ENCODE results near the gene TNP2.

Gene TNP2

DNA sequence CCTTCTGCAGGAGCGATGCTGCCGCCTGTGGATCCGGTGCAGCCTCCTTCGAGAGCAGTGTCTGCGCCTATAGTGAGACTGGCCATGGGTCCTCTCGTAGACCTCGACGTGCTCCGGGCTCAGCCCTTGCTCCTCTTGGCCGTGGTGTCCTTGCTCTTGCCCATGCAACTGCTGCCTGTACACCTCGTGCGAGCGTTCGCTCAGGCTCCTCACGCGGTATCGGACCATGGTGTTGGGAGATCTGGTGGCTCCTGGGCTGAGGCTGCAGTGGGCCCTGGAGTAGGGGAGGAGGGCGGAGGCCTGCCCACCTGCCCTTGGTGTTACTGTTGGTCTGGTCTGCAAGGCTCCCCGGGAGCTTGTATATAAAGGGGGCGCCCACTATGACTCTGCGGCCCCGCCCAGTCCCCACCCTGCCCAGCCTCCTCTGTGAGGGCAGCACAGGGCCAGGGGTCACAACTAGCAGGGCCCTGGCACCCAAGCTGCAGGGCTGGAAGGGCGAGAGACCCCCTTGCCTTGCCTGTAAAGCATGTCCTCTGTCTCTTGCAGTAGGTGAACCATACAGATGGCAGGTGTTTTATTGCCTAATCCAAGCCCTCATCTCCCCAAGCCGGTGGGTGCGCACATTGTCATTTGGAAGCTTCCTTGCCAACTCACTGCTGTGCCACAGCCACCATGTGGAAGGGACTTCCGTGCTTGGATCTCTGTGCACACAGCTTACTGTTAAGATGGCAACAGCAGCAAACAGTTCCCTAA lies 7.2 kb upstream of the TNP2 start, which contains the start of gene PRM2:
PRM2 (minus strand) TSS at position 338 of the 753 bp plus-strand sequence; CDS start at position 228, 110 bp downstream.
- H3K4me3 ChIP-seq (ENCODE audit: low read depth, low read length), result no peak within 1 kb of the TSS
- TF ChIP-seq, protein P1, sequence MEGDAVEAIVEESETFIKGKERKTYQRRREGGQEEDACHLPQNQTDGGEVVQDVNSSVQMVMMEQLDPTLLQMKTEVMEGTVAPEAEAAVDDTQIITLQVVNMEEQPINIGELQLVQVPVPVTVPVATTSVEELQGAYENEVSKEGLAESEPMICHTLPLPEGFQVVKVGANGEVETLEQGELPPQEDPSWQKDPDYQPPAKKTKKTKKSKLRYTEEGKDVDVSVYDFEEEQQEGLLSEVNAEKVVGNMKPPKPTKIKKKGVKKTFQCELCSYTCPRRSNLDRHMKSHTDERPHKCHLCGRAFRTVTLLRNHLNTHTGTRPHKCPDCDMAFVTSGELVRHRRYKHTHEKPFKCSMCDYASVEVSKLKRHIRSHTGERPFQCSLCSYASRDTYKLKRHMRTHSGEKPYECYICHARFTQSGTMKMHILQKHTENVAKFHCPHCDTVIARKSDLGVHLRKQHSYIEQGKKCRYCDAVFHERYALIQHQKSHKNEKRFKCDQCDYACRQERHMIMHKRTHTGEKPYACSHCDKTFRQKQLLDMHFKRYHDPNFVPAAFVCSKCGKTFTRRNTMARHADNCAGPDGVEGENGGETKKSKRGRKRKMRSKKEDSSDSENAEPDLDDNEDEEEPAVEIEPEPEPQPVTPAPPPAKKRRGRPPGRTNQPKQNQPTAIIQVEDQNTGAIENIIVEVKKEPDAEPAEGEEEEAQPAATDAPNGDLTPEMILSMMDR (IDR thresholded peaks at IDR 0.05; ENCODE audit: control insufficient read depth, extremely low read depth, insufficient read depth), result no peak

DNA sequence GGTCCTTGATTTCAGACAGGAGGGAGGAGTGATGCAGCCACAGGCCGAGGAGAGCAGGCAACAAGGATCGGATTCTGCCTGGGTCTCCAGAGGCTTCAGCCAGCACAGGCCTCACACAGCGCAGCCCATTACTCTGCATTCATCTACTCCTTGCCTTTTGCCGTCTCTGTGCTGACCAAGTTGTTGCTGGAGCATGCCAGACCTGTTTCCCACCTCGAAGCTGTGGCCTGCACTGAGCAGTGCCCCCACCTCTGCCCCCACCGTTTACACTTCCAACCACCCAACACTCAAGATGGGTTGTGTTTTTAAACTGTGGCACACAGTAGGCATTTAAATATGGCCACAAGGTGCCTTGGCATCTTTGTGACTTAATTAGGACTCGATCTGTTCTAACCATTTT lies 5.8 kb upstream of the TNP2 start:
- DNase-seq (ENCODE audit: low read depth), result no peak
- no peak overlapping the region for H3K4me3 ChIP-seq (ENCODE audit: low read depth, low read length)
- TF ChIP-seq, protein P1 (IDR thresholded peaks at IDR 0.05; ENCODE audit: control insufficient read depth, extremely low read depth, insufficient read depth), result no peak

More for the DNA sequence above, 7.2 kb upstream of the TNP2 start, which contains the start of gene PRM2:
- DNase-seq (ENCODE audit: low read depth), result no peak

DNA sequence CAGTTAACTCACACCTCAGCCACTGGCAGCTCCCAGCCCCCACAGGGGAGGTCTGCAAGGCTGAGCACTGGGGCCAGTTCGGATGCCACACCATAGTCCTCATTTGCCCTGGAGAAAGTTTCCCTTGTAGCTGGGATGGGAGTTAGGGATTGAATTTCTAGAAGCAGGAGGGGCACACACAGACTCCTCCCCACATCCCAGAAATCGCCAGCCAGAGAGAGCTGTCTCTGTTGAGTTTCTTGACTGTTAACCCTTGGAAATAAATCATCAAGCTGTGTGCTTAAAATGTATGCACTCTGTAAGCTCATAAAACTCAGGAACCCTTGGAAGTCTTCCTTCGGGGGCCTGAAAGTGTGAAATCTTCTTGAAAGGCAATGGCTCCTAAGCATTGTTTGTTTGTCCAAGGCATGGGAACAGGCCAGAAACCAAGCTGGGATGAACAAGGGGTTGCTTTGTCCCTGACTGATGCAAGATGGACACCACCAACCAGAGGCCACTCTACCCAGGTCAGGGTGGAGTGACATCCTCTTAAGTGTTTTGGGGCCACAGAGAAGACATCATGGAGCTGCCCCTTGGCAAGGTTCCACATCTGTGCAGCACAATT lies 4.7 kb upstream of the TNP2 start:
- TF ChIP-seq, protein P1 (IDR thresholded peaks at IDR 0.05; ENCODE audit: control insufficient read depth, extremely low read depth, insufficient read depth), result no peak
- no peak overlapping the region for H3K4me3 ChIP-seq (ENCODE audit: low read depth, low read length)
- DNase-seq (ENCODE audit: low read depth), result no peak

DNA sequence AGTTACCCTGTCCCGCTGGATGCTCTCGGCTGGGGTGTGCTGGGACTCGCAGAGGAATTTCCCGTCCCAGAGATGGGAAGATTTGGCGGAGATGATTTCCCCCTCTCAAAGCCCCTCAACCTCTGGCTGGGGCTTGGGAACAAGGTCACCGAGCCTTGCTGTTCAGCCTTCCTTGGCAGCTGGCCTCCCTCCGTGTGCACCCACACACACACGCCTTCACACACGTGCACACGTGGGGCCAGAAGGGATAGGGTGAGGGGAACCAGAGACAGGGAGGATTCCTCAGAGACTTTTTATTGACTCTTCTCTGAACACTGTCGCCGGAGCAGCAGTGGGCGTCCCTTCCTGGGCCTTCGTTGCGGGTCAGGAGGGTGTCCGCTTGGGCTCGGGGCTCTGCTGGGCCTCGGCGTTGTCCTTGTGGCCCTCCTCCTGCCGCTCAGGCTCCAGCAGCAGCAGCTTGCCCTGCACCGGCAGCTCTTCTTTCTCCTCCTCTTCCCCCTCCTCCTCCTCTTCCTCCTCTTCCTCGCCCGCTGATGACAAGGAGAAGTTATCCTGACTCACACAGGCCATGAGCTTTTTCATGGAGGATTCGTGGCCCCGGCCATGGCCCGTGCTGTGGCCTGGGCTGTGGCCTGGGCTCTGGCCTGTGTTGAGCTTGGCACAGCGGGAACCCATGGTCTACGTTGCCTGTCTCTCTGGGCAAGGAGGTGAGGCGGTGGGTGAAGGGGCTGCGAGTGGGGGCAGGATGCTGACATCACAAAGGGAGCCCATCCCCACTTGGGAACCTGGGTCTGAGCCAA lies 4.0 kb upstream of the TNP2 start, which contains the start of gene PRM3:
PRM3 (minus strand) TSS at position 709 of the 800 bp plus-strand sequence; CDS start at position 675, 34 bp downstream.
- no peak for DNase-seq (ENCODE audit: low read depth)
- no peak within 1 kb of the TSS for H3K4me3 ChIP-seq (ENCODE audit: low read depth, low read length)
- TF ChIP-seq, protein P1 (IDR thresholded peaks at IDR 0.05; ENCODE audit: control insufficient read depth, extremely low read depth, insufficient read depth), result no peak

DNA sequence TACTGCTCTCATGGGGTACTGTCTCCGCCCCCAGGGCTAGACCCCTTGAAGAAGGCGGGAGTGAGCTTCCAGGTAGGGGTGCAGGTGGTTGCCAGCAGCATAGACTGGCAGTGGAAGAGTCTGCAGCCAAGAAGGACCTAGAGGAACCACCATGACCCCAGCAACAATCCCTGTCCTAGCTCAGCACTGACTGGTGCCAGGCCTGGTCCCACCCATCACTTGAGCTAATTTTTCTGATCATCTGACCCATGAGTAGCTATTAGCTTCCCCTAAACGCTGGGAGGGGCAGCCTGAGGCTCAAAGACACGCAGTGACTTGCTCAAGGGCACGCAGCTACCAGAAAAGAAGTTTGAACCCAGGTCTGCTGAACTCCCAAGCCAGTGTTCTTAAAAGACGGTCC lies 3.4 kb upstream of the TNP2 start:
- no peak overlapping the region for H3K4me3 ChIP-seq (ENCODE audit: low read depth, low read length)
- no peak for DNase-seq (ENCODE audit: low read depth)
- TF ChIP-seq, protein P1 (IDR thresholded peaks at IDR 0.05; ENCODE audit: control insufficient read depth, extremely low read depth, insufficient read depth), result no peak

DNA sequence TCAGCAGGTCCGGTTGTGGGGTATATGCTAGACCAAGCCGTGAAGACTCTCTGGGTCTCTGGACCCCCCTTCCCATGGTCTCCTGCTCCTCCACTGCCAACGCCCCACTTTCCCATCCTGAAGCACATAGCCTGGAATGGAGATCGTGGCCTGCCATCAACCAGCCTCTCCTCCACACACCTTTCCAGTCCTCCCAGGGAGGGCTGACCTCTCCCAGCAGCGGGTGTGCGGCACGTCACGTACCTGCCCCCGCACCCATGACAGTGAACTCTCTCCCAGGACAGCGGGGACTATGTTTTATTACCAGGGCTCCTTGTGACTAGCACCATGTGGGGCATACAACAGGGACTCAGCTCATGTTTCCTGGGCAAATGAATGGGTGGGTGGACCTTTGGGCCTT lies 2.5 kb upstream of the TNP2 start:
- no peak overlapping the region for H3K4me3 ChIP-seq (ENCODE audit: low read depth, low read length)
- DNase-seq (ENCODE audit: low read depth), result no peak
- TF ChIP-seq, protein P1 (IDR thresholded peaks at IDR 0.05; ENCODE audit: control insufficient read depth, extremely low read depth, insufficient read depth), result no peak
